Measurements from ENCODE around the gene AOC1.

AOC1 gene

GRCh38 chr7:150835702-150836280 is 16.5 kb upstream of the AOC1 start:
- no peak for DNase-seq

GRCh38 chr7:150838965-150839650 is 13.2 kb upstream of the AOC1 start:
- DNase-seq, result no peak

GRCh38 chr7:150842018-150842417 is 10.3 kb upstream of the AOC1 start:
- no peak for DNase-seq

- no peak for DNase-seq
These were observed 9.6 kb upstream of the AOC1 start for GRCh38 chr7:150842716-150843115.

- no peak for DNase-seq
These were observed 6.9 kb upstream of the AOC1 start for GRCh38 chr7:150845421-150845861.

GRCh38 chr7:150846291-150847115 is 5.8 kb upstream of the AOC1 start:
- DNase-seq, result no peak

- DNase-seq, result no peak
These were observed 4.8 kb upstream of the AOC1 start for GRCh38 chr7:150847536-150847935.

GRCh38 chr7:150848111-150848510 is 4.2 kb upstream of the AOC1 start:
- DNase-seq, result no peak

GRCh38 chr7:150848561-150849115 is 3.7 kb upstream of the AOC1 start:
- no peak for DNase-seq

GRCh38 chr7:150849204-150849775 is 3.0 kb upstream of the AOC1 start:
- DNase-seq, result no peak

GRCh38 chr7:150850273-150850672 is 2.0 kb upstream of the AOC1 start:
- no peak for DNase-seq

- no peak for DNase-seq
These were observed 586 bp upstream of the AOC1 start for GRCh38 chr7:150851492-150852370.

- DNase-seq, result no peak
These were observed 2.0 kb downstream of the AOC1 start for GRCh38 chr7:150854066-150855000.

- no peak for DNase-seq
These were observed 2.7 kb downstream of the AOC1 start for GRCh38 chr7:150855046-150855445.

- no peak for DNase-seq
These were observed 3.4 kb downstream of the AOC1 start for GRCh38 chr7:150855476-150856302.

GRCh38 chr7:150856303-150857275 is 4.3 kb downstream of the AOC1 start:
- DNase-seq, result no peak

- no peak for DNase-seq
These were observed 5.1 kb downstream of the AOC1 start for GRCh38 chr7:150857276-150858055.
